HG03139 (cell line): ENCODE measurements around the gene RAD51AP1.

ENCODE experiments used
- ATAC-seq: cut with Tn5 transposase; IDR thresholded peaks from one replicate; pipeline ENCODE4 v1.9.1; 2021; ENCODE audit not compliant: unreplicated experiment

The RAD51AP1 gene

GRCh38 chr12:4588916-4589315 lies 50.2 kb downstream of the RAD51AP1 start:
- no peak for ATAC-seq

GRCh38 chr12:4589941-4590340 lies 51.3 kb downstream of the RAD51AP1 start:
- no peak for ATAC-seq

GRCh38 chr12:4591180-4591687 lies 52.5 kb downstream of the RAD51AP1 start:
- no peak for ATAC-seq

- no peak for ATAC-seq
Measured at GRCh38 chr12:4595881-4596280, 57.2 kb downstream of the RAD51AP1 start.

GRCh38 chr12:4603421-4603820 lies 64.7 kb downstream of the RAD51AP1 start:
- ATAC-seq = no peak

GRCh38 chr12:4603946-4604345 lies 65.3 kb downstream of the RAD51AP1 start:
- no peak for ATAC-seq

GRCh38 chr12:4604684-4605193 lies 66.0 kb downstream of the RAD51AP1 start:
- ATAC-seq = peak; percentile 92

GRCh38 chr12:4607056-4607455 lies 68.4 kb downstream of the RAD51AP1 start:
- no peak for ATAC-seq

GRCh38 chr12:4609071-4609470 lies 70.4 kb downstream of the RAD51AP1 start:
- no peak for ATAC-seq
